K562 (cell line): ENCODE results near the gene HCN3. TPM values are rescaled to one million over a fixed set of nuclear protein-coding genes. Genes with fewer than 3 reads are reported as not detected.

Experiments
- C11orf30 ChIP-seq: fragments of 450-650 bp; IDR thresholded peaks from 2 replicates; pipeline ENCODE4 v1.6.1; 2016; ENCODE audit warnings: low read depth, mild to moderate bottlenecking
- ILK ChIP-seq: fragments of 450-650 bp; IDR thresholded peaks from 2 replicates; pipeline ENCODE4 v1.6.1; 2016; ENCODE audit warnings: missing genetic modification characterization, low read depth, mild to moderate bottlenecking, missing compliant biosample characterization, moderate library complexity, borderline replicate concordance
- MEF2D ChIP-seq: conservative IDR thresholded peaks from 2 replicates; pipeline ENCODE4 v1.6.1; 2016; ENCODE audit warnings: low read depth, missing genetic modification characterization, missing compliant biosample characterization
- NCOA1 ChIP-seq: fragments of 450-650 bp; IDR thresholded peaks from 2 replicates; pipeline ENCODE4 v1.6.1; 2016; ENCODE audit warnings: low read depth
- NR2C2 ChIP-seq, 2 experiments: fragments of 200-800 bp in 1 of 2; sonication (Bioruptor generic) in 1 of 2; sonication (generic) in 1 of 2; formaldehyde crosslinking in 1 of 2; IDR thresholded peaks; 2 replicates each; pipeline versions ENCODE4 v1.6.1 to v1.8.0; 2016 to 2022; ENCODE audit warnings: mild to moderate bottlenecking in 1 of 2, missing compliant biosample characterization in 1 of 2, missing genetic modification characterization in 1 of 2, missing genetic modification reagents in 1 of 2
- PCBP1 ChIP-seq: fragments of 200-400 bp; formaldehyde crosslinking; IDR thresholded peaks from 2 replicates; pipeline ENCODE4 v1.6.1; 2018; ENCODE audit warnings: mild to moderate bottlenecking, low read depth, low read length; ENCODE audit not compliant: poor library complexity, severe bottlenecking
- PHB ChIP-seq: fragments of 250-450 bp; sonication (Bioruptor Pico); IDR thresholded peaks from 2 replicates; pipeline ENCODE4 v1.5.0; 2021
- POLR2AphosphoS5 ChIP-seq: IDR thresholded peaks from 2 replicates; pipeline ENCODE4 v1.6.1; 2011; ENCODE audit warnings: mild to moderate bottlenecking, low read depth, low read length, moderate library complexity; ENCODE audit not compliant: control insufficient read depth, insufficient read depth
- POLR2G ChIP-seq: fragments of 200-400 bp; formaldehyde crosslinking; IDR thresholded peaks from 2 replicates; pipeline ENCODE4 v1.6.1; 2017; ENCODE audit warnings: low read depth, mild to moderate bottlenecking, antibody characterized with exemption, low read length, moderate library complexity
- RBFOX2 ChIP-seq: fragments of 200-400 bp; formaldehyde crosslinking; IDR thresholded peaks from 2 replicates; pipeline ENCODE4 v1.6.1; 2017; ENCODE audit warnings: low read depth, mild to moderate bottlenecking, low read length, moderate library complexity
- SAFB2 ChIP-seq: fragments of 200-400 bp; formaldehyde crosslinking; IDR thresholded peaks from 2 replicates; pipeline ENCODE4 v1.6.1; 2018; ENCODE audit warnings: borderline replicate concordance, low read length, low read depth, moderate library complexity; ENCODE audit not compliant: severe bottlenecking
- SMAD1 ChIP-seq: fragments of 150-350 bp; IDR thresholded peaks from 2 replicates; pipeline ENCODE4 v1.6.1; 2014; ENCODE audit warnings: low read length, low read depth; ENCODE audit not compliant: partially characterized antibody
- SREBF1 ChIP-seq: fragments of 150-350 bp; IDR thresholded peaks from 2 replicates; pipeline ENCODE4 v1.6.1; 2014; ENCODE audit warnings: antibody characterized with exemption, low read depth, low read length, borderline replicate concordance
- TAF1 ChIP-seq: IDR thresholded peaks from 2 replicates; pipeline ENCODE4 v1.6.1; 2011; ENCODE audit warnings: mild to moderate bottlenecking, low read length, moderate library complexity; ENCODE audit not compliant: insufficient read depth, control insufficient read depth, severe bottlenecking; ENCODE audit errors: extremely low read depth
- TBP ChIP-seq: optimal IDR thresholded peaks from 2 replicates; pipeline ENCODE3; 2011; ENCODE audit warnings: low read depth, low read length, improper control_type of control experiment
- TCF7 ChIP-seq: sonication (generic); IDR thresholded peaks from 2 replicates; pipeline ENCODE4 v1.6.1; 2016; ENCODE audit warnings: antibody characterized with exemption, borderline replicate concordance
- ZBTB11 ChIP-seq, 3 experiments: fragments of 200-800 bp in 1 of 3; fragments of 250-450 bp in 1 of 3; fragments of 450-650 bp in 1 of 3; sonication (Bioruptor Pico) in 1 of 3; sonication (Bioruptor generic) in 1 of 3; formaldehyde crosslinking in 1 of 3; IDR thresholded peaks; 2 replicates each; pipeline versions ENCODE4 v1.6.1 to v1.8.0; 2016 to 2022; ENCODE audit warnings: mild to moderate bottlenecking in 2 of 3, missing genetic modification characterization in 2 of 3, missing compliant biosample characterization in 1 of 3, moderate library complexity in 1 of 3
- ZNF165 ChIP-seq: fragments of 250-450 bp; sonication (Bioruptor Pico); IDR thresholded peaks from 2 replicates; pipeline ENCODE4 v1.4.0; 2020; ENCODE audit warnings: borderline replicate concordance
- ZNF280B ChIP-seq: fragments of 250-450 bp; sonication (Bioruptor Pico); IDR thresholded peaks from 2 replicates; pipeline ENCODE4 v1.5.1; 2021; ENCODE audit warnings: mild to moderate bottlenecking
- ZNF324 ChIP-seq: fragments of 250-450 bp; sonication (Bioruptor Pico); IDR thresholded peaks from 2 replicates; pipeline ENCODE4 v1.4.0; 2020; ENCODE audit warnings: mild to moderate bottlenecking
- ZNF830 ChIP-seq: fragments of 250-450 bp; sonication (Bioruptor Pico); IDR thresholded peaks from 2 replicates; pipeline ENCODE4 v1.5.0; 2021; ENCODE audit warnings: mild to moderate bottlenecking
- ZSCAN32 ChIP-seq: fragments of 450-650 bp; formaldehyde crosslinking; IDR thresholded peaks from 2 replicates; pipeline ENCODE4 v1.4.0; 2020; ENCODE audit warnings: mild to moderate bottlenecking, moderate library complexity
- polyA plus RNA-seq, 8 experiments: library from polyadenylated mRNA; depleted of rRNA in 4 of 8; stranded (reverse) in 5 of 8; unstranded in 3 of 8; fragments of >200 nt; fragmentation: Nextera tagmentation in 2 of 8; fragmentation: Illumina TruSeq in 1 of 8; extraction: Ambion mirVana in 2 of 8; extraction: Trizol in 1 of 8; gene quantifications; 2 replicates each; pipeline versions ENCODE4 v1.2.1 to v1.2.3, GENCODE V29; 2011 to 2014; ENCODE audit warnings: inconsistent platforms in 1 of 8, missing spikeins in 1 of 8
- total RNA-seq, 7 experiments: library from RNA; depleted of rRNA in 6 of 7; stranded (reverse); fragments of >200 nt in 6 of 7; fragmentation: Illumina TruSeq in 2 of 7; extraction: Trizol in 2 of 7; gene quantifications; 2 replicates each; pipeline versions ENCODE4 v1.2.1 to v1.2.3, GENCODE V29; 2011 to 2021; ENCODE audit warnings: low replicate concordance in 1 of 7

Gene HCN3
- total and polyA plus RNA-seq, 9 of the 15 experiments (the other 6 are each of a cell fraction or from before 2014, with no cell fraction given), result 0.91 to 9.7 (median 3.9) TPM

DNA sequence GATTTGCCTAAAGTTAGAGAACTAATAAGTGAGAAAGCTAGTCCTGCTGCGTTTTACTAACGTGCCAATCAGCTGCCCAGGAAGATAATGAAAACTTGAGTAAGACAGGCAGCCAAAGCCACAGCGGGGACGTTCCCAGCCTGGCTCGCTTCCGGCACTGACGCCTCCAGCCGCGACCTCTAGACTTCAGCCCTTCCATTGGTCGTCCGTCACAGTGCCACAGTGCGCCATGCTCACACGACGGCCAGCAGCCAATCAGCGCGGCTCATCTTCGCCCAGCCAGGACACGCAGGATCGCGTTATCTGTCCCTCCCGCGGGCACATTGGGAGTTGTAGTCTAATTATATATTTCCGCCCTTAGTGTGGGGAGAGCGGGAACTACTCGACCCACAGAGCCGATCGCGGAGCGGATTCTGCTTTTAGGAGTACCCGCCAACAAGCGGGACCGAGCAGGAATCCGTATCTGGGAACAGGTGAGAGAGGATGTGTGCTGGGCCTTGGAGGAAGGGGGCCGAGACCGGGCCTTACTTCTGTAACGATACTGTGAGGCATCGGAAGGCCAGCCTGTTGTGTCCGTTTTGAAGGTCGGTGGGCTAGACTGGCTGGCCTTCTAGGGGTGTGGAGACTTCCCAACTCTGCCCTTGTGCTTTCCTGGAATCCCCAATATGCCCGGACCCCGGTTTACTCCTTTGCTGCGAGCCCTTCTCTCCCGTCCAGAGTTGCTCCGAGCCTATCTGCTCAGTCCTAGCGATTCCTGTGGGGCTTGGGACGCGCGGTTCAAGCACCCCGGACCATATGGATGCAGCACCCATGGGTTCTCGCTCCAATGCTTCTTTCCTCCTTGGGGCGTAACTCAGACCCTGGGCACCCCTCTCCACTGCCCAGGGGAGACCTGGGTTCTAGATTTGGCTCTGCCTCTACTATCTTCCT lies 31.5 kb downstream of the HCN3 start, which contains the start of gene FDPS (continued):
- TF ChIP-seq ZNF165 (CRISPR knock-in tag) (no peak), POLR2G (peak; percentile 86), TCF7 (no peak; the same call in 1 of the 2 replicates), PHB (CRISPR knock-in tag) (0 out of 2 replicates have a peak, but pooled peaks have one; percentile 25), SAFB2 (no peak), POLR2AphosphoS5 (peak; percentile 77), PCBP1 (no peak), ILK (tag) (no peak), ZNF830 (CRISPR knock-in tag) (no peak), MEF2D (tag) (no peak), NCOA1 (no peak), RBFOX2 (peak; percentile 88), ZSCAN32 (CRISPR knock-in tag) (no peak), SMAD1 (peak; percentile 42), TAF1 (peak; percentile 87), ZBTB11 (CRISPR knock-in tag; IDR thresholded peaks at IDR 0.05) (peak in 1 of 3 experiments; percentile 80; a peak in 2 of 6 replicates), NR2C2 (CRISPR knock-in tag; IDR thresholded peaks at IDR 0.05) (peak; percentile 80), NR2C2 (tag; IDR thresholded peaks at IDR 0.05) (peak; percentile 97), ZNF280B (no peak), SREBF1 (peak; percentile 99), TBP (peak; percentile 78), C11orf30 (peak; percentile 95), ZNF324 (CRISPR knock-in tag) (no peak)
